Adrenal gland (tissue), 5 donors: ENCODE measurements around the gene DCAF8L2.

Experiments
- CTCF ChIP-seq, 6 experiments: fragments of 450-650 bp in 4 of 6; fragments of 200-600 bp in 2 of 6; sonication (generic) in 1 of 6; IDR thresholded peaks; 1 replicate in 5 of 6; 2 replicates in 1 of 6; pipeline versions ENCODE4 v1.5.1 to v1.8.0; 2016 to 2021; ENCODE audit warnings: antibody characterized with exemption in 6 of 6, mild to moderate bottlenecking in 2 of 6, moderate library complexity in 1 of 6
- POLR2A ChIP-seq, 2 donors: fragments of 450-650 bp; IDR thresholded peaks; one replicate each; pipeline ENCODE4 v1.6.1; 2017; ENCODE audit warnings: antibody characterized with exemption in 2 of 2, mild to moderate bottlenecking in 2 of 2, moderate library complexity in 1 of 2
- donor health status: DM: no; HTN: no; CAD: no.

GRCh38 chrX:27590044-27590443 lies at the start of gene DCAF8L2:
- TF ChIP-seq POLR2A (IDR thresholded peaks at IDR 0.05) (no peak), CTCF (IDR thresholded peaks at IDR 0.05) (no peak)
